ENCODE results near the gene STARD6.
"Not testable (repeated sequence)": the region's sequence is repeated elsewhere in the genome, so short reads cannot be mapped to it uniquely, and the experiment has no call there.

Gene STARD6

GRCh38 chr18:54351186-54351585, 6.5 kb downstream of the STARD6 start:
- DNase-seq (ENCODE audit: low read depth in 2 of 3, low spot score in 2 of 3) = no peak

GRCh38 chr18:54338230-54338629, 19.4 kb downstream of the STARD6 start:
- no peak for DNase-seq (ENCODE audit: low read depth in 2 of 3, low spot score in 2 of 3)

GRCh38 chr18:54335638-54336173, 22.0 kb downstream of the STARD6 start:
- DNase-seq (ENCODE audit: low read depth in 2 of 3, low spot score in 2 of 3) = no peak

GRCh38 chr18:54330768-54331548, 26.7 kb downstream of the STARD6 start:
- no peak for DNase-seq (ENCODE audit: low read depth in 2 of 3, low spot score in 2 of 3)

GRCh38 chr18:54329787-54330186, 27.9 kb downstream of the STARD6 start:
- DNase-seq (ENCODE audit: low read depth in 2 of 3, low spot score in 2 of 3) = no peak

GRCh38 chr18:54327818-54328217, 29.8 kb downstream of the STARD6 start:
- DNase-seq (ENCODE audit: low read depth in 2 of 3, low spot score in 2 of 3) = no peak

GRCh38 chr18:54323970-54324369, 33.7 kb downstream of the STARD6 start:
- DNase-seq (ENCODE audit: low read depth in 2 of 3, low spot score in 2 of 3) = no peak

- no peak for DNase-seq (ENCODE audit: low read depth in 2 of 3, low spot score in 2 of 3)
Measured at GRCh38 chr18:54323561-54323960, 34.1 kb downstream of the STARD6 start.

- no peak for DNase-seq (ENCODE audit: low read depth in 2 of 3, low spot score in 2 of 3)
Measured at GRCh38 chr18:54316071-54316820, 41.4 kb downstream of the STARD6 start.

GRCh38 chr18:54309564-54309963, 48.1 kb downstream of the STARD6 start:
- not testable (repeated sequence) for DNase-seq (ENCODE audit: low read depth in 2 of 3, low spot score in 2 of 3)

GRCh38 chr18:54303408-54303807, 54.2 kb downstream of the STARD6 start:
- no peak for DNase-seq (ENCODE audit: low read depth in 2 of 3, low spot score in 2 of 3)

GRCh38 chr18:54298991-54299390, 58.7 kb downstream of the STARD6 start:
- not testable (repeated sequence) for DNase-seq (ENCODE audit: low read depth in 2 of 3, low spot score in 2 of 3)

- no peak for DNase-seq (ENCODE audit: low read depth in 2 of 3, low spot score in 2 of 3)
Measured at GRCh38 chr18:54296062-54296461, 61.6 kb downstream of the STARD6 start.

- DNase-seq (ENCODE audit: low read depth in 2 of 3, low spot score in 2 of 3) = no peak
Measured at GRCh38 chr18:54294274-54294673, 63.4 kb downstream of the STARD6 start.

- DNase-seq (ENCODE audit: low read depth in 2 of 3, low spot score in 2 of 3) = peak in 2 of 3 experiments; percentile 31 to 35
Measured at GRCh38 chr18:54284981-54285785, 72.5 kb downstream of the STARD6 start.

- no peak for DNase-seq (ENCODE audit: low read depth in 2 of 3, low spot score in 2 of 3)
Measured at GRCh38 chr18:54284535-54284934, 73.1 kb downstream of the STARD6 start.

GRCh38 chr18:54280220-54280569, 77.5 kb downstream of the STARD6 start:
- DNase-seq (ENCODE audit: low read depth in 2 of 3, low spot score in 2 of 3) = no peak

- DNase-seq (ENCODE audit: low read depth in 2 of 3, low spot score in 2 of 3) = no peak
Measured at GRCh38 chr18:54279477-54280219, 78.0 kb downstream of the STARD6 start.

GRCh38 chr18:54278615-54279014, 79.0 kb downstream of the STARD6 start:
- DNase-seq (ENCODE audit: low read depth in 2 of 3, low spot score in 2 of 3) = no peak

- DNase-seq (ENCODE audit: low read depth in 2 of 3, low spot score in 2 of 3) = no peak
Measured at GRCh38 chr18:54277899-54278298, 79.8 kb downstream of the STARD6 start.

Data from activated CD8-positive, alpha-beta memory T cell treated with anti-CD3 and anti-CD28 coated beads for 48 hours (primary cell).